HG02763 (cell line): ENCODE measurements around the gene MAP4K3.
A peak's percentile ranks its signal among the peaks of the same experiment; 100 is the strongest.

ENCODE experiments used
- ATAC-seq: cut with Tn5 transposase; IDR thresholded peaks from one replicate; pipeline ENCODE4 v1.9.1; 2021; ENCODE audit warnings: mild to moderate bottlenecking, moderate library complexity; ENCODE audit not compliant: unreplicated experiment

The MAP4K3 gene

DNA sequence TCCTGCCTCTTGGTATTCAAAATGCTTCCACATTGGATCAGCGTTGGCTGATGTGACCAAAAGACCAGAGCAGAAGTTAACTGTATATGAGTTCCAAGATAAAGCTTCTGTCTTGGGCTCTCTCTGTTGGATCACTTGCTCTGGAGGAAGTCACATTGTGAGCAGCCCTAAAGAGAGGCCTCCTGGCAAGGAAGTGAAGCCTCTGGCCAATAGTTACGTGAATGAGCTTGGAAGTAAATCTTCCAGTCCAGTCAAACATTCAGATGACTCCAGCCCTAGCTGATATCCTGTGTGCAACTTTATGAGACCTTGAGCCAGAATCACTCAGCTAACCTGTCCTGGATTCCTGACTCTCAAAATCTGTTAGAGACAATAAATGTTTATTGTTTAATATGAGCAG, 125.6 kb downstream of the MAP4K3 start:
- ATAC-seq, result no peak

DNA sequence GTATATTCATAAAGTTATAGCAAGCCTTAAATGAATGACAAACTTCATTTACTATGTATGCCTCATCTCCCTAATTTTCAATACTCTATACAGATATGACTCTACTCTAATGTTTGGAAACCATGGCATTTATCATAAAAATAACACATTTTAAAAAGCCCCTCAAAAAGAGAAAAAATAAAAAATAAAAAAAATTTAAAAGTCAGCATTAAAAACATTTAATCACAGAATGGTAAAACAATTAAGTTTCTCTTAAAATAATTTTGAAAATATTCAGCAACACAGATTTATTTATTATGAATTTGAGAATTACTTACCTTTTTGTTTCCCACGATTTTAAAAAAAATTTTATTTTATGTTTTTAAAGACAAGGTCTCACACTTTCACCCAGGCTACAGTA, 128.3 kb downstream of the MAP4K3 start:
- ATAC-seq, result no peak

DNA sequence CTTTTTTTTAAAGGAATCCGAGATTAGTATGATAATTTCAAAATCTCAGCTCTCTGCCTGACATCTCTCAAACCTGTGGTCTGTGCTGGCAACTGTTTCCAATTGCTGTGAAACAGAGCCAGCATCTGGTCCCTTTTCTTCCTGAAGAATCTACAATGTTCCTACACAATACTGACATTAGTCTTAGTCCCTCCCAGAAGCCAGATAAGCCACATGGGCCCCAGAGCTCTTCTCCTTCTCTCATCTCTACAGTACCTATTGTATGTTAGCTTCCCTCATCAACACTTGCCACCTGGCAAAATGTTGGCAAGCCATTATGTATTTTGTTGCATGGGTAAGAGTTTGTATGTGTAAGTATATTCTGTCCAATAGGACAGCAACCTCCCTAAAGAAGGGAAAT, 130.5 kb downstream of the MAP4K3 start:
- ATAC-seq, result no peak

DNA sequence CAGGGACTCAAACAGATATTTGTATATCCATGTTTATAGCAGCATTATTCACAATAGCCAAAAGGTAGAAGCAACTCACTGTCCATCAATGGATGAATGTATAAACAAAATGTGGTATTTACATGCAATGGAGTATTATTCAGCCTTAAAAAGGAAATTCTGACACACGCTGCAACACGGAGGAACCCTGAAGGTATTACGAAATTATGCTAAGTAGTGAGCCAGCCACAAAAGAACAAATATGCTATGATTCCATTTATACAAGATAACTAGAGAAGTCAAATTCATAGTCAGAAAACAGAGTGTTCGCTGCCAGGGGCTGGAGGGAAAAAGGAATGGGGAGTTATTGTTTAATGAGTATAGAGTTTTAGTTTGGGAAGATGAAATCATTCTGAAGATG, 132.4 kb downstream of the MAP4K3 start:
- no peak for ATAC-seq

DNA sequence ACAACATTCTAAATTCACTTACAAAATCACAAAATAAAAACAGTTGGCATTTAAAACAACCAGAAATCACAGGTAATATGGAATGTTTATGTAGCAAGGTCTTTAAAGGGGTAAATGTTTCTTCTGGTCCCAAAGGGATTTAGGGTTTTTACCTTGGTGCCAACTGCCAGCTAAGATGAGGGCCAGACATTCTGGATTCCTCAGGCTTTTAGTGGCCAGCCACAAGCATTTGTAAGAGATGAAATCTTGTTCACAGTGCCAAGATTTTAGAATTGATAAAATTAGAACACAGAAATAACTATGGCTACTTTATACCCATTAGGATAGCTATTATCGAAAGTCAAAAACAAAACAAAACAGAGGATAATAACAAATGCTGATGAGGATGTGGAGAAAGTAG, 132.9 kb downstream of the MAP4K3 start:
- no peak for ATAC-seq

DNA sequence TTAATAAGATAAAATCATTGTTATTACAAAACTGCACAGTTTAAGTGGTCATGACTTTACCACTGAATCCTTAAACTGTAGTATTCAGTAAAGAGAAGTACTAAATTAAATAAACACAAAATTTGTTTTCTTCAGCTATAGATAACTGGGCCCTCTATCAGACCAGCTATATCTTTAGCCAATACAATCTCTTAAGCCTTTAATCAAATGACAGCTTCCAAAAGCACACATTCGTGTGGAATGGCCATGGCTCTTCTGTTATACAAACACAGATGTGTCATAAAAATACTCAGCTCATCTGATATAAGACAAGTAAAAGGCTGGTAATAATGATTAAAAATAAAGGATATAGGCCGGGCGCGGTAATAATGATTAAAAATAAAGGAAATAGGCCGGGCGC, 135.7 kb downstream of the MAP4K3 start:
- ATAC-seq, result no peak

DNA sequence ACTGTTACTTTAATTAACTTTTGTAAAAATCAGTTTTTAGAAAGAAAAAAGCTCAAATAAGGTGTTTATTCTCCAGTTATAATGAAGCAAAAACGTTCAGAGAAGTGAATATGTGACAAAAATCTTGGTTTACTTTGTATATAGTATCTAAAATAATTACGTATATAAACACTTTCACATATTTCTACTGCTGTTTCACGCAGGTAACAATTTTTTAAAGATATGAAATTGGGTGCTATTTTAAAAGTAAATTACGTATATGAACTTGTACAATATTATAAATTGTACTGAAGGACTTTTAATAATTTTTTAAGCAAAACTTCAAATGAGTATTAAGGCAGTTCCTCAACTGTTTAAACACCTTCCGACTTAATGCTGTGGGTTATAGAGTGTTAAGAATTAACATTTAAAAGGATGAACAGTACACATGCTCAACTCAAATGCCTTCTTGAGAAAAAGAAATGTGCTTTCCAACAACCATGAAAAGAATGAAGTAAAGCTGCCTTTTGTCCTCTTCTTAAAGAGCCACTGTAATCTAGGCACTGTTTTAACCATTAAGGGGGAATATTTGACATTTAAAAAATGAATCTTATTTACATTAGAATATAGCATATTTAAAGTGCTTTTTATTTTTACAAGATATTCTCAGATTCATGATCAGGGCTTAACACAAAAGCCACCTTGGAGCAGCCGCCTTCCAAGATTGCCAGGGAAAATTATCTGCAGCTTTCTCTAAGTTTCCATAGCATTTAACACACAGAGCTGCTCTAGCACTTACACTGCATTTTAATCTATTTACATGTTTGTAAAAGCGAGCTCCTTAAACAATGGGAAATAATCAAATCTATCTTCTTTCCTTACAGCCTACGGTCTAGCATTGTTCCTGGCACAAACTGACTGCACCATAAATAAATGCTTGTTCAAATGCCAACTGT, 136.8 kb downstream of the MAP4K3 start:
- ATAC-seq, result no peak

DNA sequence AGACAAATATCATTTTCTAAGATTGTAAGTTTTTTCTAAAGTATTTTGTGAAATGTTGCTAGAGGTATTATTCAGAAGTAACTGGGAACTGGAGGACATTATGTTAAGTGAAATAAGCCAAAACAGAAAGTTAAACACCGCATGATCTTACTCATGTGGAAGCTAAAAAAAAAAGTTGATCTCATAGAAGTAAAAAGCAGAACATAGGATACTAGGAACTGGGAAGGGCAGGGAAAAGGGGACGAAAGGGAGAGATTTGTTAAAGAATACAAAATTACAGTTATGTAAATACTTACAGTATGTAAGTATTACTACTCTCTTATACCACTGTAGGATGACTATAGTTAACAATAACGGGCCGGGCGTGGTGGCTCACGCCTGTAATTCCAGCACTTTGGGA, 146.7 kb downstream of the MAP4K3 start:
- ATAC-seq, result no peak

DNA sequence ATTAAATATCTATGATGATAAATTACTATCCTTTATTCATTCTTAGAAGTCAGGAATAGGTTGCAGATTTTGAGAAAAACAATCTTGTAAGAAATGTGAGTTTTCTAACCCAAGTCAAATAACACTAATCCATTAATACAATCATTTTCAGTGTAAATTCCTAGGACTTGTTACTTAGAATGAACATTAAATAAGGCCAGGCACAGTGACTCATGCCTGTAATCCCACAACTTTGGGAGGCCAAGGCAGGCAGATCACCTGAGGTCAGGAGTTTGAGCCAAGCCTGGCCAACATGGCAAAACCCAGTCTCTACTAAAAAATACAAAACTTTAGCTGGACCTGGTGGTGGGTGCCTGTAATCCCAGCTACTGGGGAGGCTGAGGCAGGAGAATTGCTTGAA, 147.5 kb downstream of the MAP4K3 start:
- no peak for ATAC-seq

DNA sequence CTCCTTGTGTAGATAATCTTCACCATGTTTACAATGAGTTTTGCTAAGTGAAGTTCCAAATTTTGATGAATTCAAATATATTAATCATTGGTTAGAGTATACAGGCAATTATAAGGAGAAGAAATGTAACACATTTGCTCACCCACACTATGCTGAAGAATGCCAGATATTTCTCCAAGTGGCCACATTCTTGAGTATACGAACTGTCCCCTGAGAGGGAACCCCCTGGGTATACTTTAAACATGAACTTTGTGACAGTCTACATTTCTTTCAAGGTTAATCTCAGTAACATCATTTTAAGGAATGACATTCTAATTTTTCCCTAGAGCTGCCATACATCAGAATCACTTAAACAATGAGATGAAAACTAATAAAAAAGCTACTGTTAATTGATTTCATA, 153.5 kb downstream of the MAP4K3 start:
- no peak for ATAC-seq

DNA sequence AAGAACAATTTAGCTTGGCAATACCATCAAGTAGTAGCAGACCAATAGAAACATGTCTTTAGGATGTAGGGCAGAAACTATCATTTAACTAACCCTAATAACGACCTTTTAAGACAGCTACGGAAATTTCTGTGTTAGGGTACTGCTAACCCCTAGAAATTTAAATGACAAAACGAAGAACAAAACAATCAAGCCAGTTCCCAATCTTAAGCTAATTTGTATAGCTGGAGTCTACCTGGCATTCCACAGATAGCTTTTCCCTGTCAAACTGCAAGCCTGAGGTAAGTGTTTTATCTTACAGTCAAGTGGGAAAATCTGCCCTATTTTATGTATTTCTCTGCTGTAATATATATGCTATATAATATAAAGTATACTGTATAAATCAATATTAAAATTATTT, 155.7 kb downstream of the MAP4K3 start:
- ATAC-seq, result no peak

DNA sequence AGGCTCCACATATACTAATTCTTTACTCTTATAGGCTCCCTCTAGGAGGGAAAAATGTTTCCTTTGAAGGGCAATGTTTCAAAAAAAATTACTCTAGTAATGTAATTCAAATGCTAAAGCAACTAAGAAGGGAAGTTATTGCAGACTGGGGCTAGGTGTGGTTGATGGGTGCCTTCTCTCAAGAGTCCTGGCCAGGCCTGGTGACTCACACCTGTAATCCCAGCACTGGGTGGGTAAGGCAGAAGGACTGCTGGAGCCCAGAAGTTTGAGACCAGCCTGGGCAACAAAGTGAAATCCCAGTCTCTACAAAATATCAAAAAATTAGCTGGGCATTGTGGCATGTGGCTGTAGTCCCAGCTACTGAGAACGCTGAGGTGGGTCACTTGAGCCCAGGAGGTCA, 162.1 kb downstream of the MAP4K3 start:
- no peak for ATAC-seq

DNA sequence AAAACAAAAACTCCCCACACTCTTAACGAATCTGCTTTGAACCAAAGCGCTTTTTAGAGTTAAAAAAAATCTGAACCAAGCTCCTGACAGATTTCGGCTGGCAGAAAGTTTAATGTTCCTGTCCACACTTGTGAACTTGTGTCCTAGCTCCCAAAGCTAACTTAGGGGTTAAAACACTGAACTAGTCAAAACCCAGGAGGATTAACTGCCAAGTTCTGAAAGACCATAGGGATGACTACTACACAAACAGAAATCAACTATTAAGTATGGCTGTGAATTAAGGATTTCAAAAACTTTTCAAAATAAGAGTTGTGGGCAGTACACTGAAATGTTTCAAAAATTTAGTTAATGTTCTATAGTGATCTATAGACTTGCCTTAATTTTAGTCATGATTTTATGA, 167.1 kb downstream of the MAP4K3 start:
- ATAC-seq, result no peak

DNA sequence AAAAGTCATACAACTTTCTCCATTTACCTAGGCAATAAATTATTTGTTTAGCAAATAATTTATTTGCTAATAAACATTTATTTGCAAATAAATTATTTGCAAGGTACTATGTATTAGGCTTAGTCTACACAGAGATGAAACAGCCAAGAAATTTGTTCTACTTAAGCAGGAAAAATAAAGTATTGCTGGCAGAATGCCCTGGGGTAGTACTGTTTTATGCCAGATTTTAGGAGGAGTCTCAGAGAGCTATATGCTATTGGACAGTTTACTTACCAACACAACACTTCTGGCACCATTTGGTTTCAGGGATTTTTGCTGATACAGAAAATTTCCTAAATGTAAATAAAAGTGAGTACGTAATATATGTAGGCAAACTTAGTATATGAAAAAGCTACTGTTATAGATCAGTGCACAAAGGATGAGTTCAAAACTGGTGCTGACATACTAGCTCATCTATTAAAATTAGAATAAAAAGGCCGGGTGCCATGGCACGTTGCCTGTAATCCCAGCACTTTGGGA, 170.1 kb downstream of the MAP4K3 start:
- no peak for ATAC-seq

DNA sequence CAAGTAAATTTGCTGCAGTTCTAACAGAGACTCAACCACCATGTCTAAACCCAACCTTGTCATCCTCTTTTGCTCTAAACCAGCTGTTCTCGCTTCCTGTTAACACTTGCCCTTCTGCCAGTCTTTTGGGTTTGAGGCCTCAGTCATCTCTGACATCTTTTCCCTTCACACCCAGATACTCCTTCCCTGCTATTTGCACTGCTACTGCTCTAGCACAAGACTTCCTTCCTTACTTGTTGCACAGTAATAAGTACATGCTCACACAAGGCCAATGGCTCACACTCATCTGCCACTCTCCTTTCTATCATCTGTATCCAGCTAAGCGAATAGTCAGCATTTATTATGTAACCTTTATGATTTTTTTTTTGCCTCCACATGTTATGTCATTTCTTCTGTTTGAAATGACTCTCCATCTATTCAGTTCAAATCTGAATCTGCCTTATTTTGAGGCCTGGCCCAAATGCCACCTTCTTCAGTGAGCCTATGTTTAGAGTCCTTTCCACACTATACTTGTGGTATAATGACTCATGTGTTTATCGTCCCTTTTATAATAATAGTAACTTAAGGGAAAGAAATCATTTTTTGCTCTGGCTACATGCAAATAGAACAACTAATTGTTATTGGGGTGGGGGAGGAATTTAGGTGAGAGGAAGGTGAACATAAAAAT, 170.8 kb downstream of the MAP4K3 start:
- ATAC-seq, result peak; percentile 64

DNA sequence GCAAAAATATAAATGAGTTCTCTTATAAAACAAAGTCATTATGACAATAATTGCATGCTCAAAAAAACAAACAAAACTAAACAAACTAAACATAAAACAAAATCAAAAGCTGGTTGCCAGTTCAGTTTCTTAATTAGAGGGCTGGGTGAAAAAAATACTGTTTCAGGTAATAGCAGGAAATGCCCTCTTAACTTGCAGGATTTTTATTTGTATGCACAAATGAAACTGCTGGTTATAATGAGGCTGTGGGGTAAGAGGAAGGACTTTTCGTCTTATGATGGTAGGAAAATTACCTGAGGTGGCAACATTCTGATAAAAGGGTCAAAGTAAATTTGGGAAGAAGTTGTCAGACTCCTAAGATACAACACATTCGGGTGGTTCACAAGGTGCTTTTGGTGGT, 171.8 kb downstream of the MAP4K3 start:
- ATAC-seq, result no peak

DNA sequence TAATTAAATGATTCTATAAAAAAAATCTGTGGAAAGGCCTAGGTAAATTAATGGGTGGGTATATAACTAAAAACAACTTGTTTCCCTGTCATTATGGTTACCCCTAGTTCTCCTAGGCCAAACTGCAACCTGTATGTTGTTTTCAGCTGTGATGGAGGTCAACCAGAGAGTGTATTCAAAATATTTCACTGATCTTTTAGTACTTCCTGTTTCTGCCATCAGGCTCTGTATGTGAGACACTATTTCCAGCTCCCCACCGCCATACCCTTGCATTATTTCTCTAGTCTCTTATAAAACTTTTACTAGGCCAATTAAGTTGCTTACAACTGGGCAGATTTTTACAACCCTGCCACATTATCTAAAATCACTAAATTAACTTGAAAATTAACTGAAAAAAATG, 172.4 kb downstream of the MAP4K3 start:
- peak; percentile 61 for ATAC-seq

DNA sequence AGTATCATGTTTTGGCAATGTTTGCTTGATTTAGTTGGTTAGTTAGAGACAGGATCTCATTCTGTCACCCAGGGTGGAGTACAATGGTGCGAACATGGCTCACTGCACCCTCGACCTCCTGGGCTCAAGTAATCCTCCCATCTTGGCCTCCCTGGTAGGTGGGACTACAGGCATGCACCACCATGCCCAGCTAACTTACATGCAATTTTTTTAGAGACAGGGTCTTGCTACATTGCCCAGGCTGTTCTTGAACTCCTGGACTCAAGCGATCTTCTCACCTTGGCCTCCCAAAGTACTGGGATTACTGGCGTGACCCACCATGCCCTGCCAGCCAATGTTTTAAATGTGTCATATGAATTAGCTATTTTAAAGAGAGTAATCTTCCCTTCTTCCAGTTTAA, 177.0 kb downstream of the MAP4K3 start:
- no peak for ATAC-seq

DNA sequence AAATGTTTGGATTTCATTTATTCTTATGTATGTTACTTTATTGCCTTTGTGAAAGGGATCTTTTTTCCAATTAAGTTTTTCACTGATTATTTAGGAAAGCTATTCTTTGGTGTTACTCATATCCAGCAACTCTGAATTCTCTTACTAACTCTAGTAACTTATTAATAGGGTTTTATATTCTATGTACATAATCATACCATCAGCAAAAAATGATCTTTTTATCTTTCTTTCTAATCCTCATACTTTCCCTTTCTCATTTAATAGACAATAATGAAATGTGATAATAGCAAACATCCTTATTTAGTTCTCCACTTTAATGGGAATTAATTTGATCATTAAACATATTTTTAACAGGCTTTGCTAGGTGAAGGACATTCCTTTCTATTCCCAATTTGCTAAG, 181.0 kb downstream of the MAP4K3 start:
- ATAC-seq, result no peak

DNA sequence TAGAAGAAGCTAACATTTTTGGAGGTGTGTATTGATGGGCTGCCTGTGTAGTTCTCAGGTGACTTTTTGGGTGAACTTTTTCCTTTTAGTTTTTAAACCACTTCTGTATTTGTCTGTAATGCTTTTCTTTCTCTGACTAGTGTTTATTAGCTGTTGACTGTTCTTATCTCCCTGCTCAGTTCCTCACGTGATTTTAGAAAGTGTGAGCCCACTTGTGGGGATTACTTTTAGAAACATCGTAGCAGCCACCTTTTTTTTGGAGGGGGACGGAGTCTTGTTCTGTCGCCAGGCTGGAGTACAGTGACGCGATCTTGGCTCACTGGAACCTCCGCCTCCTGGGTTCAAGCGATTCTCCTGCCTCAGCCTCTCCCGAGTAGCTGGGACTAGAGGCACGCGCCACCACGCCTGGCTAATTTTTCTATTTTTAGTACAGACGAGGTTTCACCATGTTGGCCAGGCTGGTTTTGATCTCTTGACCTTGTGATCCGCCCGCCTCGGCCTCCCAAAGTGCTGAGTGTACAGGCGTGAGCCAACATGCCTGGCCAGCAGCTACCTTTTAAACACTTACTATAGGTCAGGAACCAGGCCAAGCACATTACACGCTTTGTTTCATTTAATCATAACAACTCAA, 184.1 kb downstream of the MAP4K3 start:
- ATAC-seq, result no peak

DNA sequence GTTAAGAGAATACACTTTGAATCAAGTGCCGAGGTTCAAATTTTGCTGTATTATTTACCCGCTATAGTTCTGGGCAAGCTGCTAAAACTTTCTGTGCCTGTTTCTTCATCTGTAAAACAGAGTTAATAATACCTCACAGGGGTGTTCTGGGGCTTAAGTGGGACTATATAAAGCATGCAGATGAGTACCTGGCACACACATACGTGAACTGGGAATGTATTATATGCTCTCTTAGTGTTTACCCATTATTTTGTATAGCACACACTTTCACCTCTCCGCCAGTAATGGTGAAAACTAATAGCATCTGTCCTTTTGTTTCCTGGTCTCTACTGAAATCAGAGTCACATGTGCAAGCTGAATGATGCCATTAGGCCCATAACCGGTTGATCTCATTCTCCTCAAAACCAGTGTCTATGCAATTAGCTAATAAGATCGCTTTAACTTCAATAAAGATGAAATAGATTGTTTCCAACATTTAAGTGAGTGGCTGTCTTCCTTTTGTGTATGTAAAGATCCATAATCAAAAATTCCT, 189.5 kb downstream of the MAP4K3 start:
- ATAC-seq, result no peak
